Activated gamma-delta T cell treated with anti-CD3 and anti-CD28 coated beads, Interleukin-2, amount 50 U/mL, for 16 hours (primary cell): ENCODE measurements around the gene DEFB124.
"Not testable (repeated sequence)": the region's sequence is repeated elsewhere in the genome, so short reads cannot be mapped to it uniquely, and the experiment has no call there.

Experiments
- DNase-seq: peaks from one replicate; pipeline ENCODE4 v3.0.0-alpha.2; 2020; ENCODE audit warnings: low read depth

Gene DEFB124, protein sequence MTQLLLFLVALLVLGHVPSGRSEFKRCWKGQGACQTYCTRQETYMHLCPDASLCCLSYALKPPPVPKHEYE

DNA sequence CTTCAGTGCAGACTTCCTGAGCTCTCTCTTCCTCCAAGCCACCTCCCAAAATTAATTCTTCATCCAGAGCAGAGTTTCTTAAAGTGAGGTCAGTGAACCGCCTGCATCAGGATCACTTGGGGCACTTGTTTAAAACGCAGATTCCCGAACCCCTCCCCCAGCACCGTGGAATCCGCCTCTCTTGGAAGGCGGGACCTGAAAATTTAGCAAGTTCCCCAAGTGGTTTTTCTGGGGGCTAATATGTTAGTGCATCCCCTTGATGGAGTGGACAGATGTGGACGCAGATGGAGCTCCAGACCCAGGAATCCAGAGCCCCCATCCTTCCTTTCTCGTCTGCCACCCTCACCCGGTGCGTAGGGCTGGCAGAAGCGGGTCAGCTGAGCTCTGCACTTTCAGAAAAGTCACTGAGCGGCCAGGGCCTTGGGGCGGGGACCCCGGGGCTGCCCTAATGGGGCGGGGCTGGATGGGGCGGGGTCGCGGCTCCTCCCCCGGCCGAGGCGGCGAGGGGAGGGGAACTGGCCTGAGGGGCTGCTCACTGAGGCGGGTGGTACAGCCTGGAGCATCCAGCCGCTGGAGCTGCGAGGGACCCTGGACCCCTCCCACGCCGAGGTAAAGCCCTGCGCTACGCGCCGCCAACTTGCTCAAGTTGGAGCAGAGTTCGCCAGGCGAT is at the start of gene DEFB124, which contains the start of gene REM1:
TSS of gene DEFB124 (minus strand) at position 370 of the 670 bp plus-strand sequence. CDS start 2,114 bp downstream, outside the sequence.
TSS of gene REM1 (plus strand) at position 531 of the 670 bp plus-strand sequence. CDS start 1,158 bp downstream, outside the sequence.
- no peak for DNase-seq

- DNase-seq, result no peak
Measured at GRCh38 chr20:31523361-31524283, 48.7 kb upstream of the DEFB124 start.

DNA sequence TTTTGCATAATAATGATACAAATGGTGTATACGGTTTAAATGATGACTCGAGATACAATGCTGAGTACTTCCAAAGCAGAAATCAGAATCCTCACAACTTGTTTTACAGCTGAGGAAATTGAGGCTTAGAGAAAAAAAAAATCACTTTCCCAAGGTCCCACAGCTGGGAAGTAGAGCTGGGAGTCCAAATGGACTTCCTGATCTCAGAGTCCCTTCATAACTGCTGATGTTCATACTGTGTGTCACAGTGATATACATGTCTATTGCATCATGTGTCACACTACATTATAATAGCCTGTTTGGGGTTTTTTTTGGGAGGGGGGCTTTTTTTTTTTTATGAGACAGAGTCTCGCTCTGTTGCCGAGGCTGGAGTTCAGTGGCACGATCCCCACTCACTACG is 47.8 kb upstream of the DEFB124 start:
- DNase-seq, result no peak

GRCh38 chr20:31521267-31521666 is 46.3 kb upstream of the DEFB124 start:
- DNase-seq, result not testable (repeated sequence)

DNA sequence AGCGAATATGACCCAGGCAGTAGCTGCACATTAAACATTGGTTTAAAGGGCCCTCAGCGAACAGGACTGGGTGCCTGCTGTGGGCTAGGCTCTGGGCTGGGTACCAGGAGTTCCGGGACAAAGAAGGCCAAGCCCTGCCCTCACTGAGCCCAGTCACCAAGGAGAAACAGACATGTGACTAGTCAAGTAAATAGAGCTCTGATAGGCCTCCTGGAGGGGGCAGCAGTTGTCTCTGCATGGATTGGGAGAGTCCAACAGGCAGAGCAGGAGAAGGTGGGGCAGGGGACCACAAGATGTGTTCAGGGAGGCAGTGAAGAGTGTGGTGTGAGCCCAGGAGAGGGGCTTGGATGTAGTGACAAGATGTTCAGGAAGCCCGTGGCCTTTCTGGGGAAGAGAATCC is 42.4 kb upstream of the DEFB124 start:
- DNase-seq, result no peak

GRCh38 chr20:31516651-31517050 is 41.7 kb upstream of the DEFB124 start:
- DNase-seq, result no peak

- DNase-seq, result no peak
Measured at GRCh38 chr20:31516166-31516565, 41.2 kb upstream of the DEFB124 start.

DNA sequence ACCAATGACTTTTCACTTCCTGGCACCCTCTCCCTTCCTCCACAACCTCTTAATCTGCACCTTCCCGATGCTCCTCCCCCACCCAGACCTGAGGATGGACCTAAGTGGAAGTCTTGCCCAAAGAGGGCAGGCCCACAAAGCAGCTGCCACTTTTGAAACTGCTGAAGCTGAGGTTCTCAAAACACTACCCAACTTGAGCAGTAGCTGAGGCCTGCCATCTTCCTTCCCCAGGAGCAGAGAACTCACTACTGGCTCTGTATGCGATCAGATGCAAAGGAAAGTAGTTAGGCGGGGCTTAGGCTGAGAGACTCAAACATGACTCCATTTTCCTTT is 40.8 kb upstream of the DEFB124 start:
- no peak for DNase-seq

DNA sequence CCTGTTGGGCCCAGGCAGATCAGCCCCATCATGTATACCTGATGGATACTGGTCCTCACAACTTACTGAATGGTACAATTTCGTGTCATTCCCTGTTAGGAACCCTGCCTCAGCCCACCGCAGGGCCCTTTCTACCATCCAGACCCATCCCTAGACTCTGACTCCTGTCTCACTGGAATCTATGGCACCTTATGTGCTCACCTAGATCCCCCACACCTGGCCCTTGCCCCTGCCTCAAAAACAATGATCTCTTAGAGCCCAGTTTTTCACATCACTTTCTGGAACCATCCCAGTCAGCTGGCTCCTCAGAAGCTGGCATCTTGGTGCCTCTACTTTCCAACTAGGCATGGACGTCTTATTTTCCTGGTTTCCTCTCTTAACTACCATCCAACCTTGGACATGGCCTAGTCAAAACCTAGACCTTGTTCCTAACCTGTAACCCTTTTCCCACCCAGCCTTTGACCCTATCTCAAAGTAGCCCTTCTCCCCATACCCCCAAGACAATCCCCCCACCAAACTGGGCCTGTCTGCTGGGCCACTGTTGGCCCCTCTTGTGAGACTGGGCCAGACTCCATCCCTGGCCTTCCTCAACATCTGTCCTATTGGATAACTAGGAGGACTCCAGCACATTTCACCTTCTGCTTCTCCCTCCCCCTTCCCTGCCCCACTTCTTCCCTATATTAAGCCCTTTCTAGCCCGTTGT is 40.3 kb upstream of the DEFB124 start:
- DNase-seq, result no peak

- DNase-seq, result peak; percentile 80
Measured at GRCh38 chr20:31514154-31515071, 39.5 kb upstream of the DEFB124 start, which contains the start of gene HM13. TSS of gene HM13 (plus strand) at chr20:31514442. CDS start at chr20:31514552, 110 bp downstream.

GRCh38 chr20:31508517-31509244 is 33.8 kb upstream of the DEFB124 start:
- no peak for DNase-seq

DNA sequence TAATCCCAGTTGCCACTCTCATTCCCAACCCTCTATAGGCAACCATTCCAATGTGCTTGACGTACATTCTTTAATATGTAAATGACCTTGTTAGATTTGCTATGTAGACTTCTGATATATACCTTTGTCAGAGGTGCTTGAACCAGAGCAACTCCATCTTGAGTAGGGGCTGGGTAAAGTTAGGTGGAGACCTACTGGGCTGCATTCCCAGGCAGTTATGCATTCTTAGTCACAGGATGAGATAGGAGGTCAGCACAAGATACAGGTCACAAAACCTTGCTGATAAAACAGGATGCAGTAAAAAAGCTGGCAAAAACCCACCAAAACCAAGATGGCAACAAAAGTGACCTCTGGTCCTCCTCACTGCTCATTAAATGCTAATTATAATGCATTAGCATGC is 31.0 kb upstream of the DEFB124 start:
- DNase-seq, result no peak

- peak; percentile 63 for DNase-seq
Measured at GRCh38 chr20:31502884-31503673, 28.2 kb upstream of the DEFB124 start.

DNA sequence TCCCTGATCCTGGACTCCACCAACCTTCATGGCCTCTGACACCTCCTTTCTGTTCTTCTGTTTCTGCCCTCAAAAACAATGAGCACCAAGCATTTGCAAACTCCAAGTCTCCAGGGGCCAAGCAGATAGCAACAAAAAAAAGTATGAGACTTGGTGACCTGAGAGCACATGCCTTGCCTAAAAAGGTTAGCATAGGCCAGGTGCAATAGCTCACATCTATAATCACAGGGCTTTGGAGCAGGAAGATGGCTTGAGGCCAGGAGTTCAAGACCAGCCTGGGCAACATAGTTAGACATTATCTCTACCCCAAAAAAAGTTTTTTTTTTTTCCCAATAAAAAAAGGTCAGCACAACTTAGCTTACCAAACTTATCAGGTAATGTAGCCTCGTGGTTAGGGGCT is 25.6 kb upstream of the DEFB124 start:
- DNase-seq, result no peak

- no peak for DNase-seq
Measured at GRCh38 chr20:31497838-31498540, 23.1 kb upstream of the DEFB124 start.

DNA sequence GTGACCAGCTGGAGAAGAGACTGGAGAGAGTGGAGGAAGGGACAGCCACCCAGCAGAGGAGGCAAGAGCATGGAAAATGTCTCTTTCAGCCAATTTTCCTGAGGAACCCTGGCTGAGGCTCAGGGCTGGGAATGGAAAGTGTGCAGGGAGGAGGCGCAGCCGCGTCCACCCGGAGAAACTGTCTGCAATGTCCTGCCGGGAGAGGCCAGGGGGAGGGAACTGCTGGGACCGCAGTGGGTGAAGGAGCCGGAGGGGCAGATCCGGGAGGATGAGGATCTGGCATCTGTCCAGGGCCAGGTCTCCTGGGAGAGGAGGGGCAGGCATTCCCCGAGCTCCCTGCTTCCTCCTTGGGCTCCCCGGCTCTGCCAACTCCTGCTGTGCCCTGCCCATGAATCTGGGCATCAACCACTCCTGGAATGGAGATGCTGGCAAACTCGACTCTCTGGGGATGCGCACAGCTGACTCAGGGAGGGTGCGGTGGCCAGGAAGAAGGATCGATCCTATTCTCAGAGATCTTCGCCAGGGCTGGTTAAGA is 21.9 kb upstream of the DEFB124 start:
- DNase-seq, result no peak

DNA sequence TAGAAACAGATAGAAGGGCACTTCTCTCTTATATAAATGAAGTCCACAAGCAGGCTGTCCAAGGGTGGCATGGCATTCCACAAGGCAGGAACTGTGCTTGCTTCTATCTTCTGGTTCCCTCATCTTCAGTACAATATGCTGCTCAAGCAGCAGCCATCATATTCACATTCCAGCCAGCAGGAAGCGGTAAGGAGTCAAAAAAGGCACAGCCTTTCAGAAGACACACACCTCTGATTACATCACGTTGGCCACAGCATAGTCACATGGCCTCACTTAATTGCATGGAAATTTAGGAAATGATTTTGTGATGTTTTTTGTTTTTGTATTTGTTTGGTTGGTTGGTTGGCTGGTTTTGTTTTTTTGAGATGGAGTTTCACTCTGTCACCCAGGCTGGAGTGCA is 19.2 kb upstream of the DEFB124 start:
- no peak for DNase-seq

DNA sequence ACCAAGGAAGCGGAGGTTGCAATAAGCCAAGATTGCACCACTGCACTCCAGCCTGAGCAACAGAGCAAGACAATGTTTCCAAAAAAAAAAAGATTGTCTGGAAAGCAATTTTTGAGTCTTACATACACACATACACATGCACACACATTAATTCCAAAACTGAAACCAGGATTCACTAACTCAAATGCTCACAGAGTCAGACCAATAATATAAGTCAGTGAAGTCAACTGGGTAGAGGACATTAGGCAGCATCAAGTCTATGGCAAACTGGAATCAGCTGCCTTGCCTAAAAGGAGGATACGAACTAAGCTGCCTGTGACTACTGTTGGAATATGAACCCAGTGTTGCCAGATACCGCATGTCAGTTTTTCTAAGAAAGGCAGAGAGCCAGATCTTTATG is 15.8 kb upstream of the DEFB124 start:
- no peak for DNase-seq

GRCh38 chr20:31489152-31489551 is 14.2 kb upstream of the DEFB124 start:
- no peak for DNase-seq
